ENCODE data around the gene CERS4.
"Not testable (repeated sequence)": the region's sequence is repeated elsewhere in the genome, so short reads cannot be mapped to it uniquely, and the experiment has no call there.

CERS4 gene

DNA sequence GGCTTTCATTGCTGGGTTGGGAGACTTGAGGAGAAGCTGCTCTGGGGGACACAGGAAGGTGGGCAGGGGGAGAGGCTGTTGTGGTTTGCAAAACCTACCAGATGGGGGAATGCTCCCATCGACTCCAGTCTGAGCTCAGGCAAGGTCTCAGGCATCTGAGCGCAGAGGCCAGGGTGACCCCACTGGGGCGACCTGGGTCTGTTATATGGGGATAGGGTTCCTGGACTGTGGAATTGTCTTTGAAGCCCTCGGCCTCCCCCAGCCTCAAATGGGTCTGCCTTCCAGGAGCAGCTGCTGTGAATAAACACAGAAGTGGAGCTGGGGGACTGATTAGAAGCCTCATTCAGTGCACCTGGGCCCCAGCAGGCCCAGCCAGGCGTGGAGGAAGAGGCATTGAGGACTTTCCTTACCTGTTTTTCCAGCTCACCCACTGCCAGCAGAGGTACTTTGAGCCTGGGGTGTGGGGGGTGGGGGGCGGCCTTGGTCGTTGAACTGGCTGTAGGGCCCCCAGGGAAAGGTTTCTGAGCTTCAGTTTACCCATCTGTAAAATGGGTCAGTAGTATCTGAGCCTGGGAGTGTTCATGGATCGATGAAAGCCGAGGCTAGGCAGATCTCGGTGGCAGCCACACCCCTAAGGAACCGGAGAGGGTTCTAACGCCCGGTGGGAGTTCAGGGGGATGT, 1.4 kb downstream of the CERS4 start:
- no peak for DNase-seq

DNA sequence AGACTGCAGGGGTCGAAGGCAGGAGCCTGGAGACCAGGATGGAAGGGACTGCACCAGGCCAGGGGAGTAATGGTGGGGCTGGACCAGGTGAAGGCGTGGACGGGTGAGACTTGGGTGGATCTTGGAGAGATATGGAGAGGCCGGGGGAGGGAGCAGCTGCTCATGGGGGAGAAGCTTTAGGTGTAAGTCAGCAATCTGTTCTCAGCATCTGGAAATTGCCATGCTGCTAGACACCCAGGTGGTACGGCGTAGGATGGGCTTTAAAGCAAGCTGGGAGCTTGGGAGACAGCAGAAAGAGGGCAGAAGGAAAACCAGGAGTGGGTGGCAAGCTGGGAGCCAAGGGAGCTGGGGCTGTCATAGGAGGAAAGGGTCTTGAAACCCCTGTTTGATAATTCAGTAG, 3.0 kb downstream of the CERS4 start:
- DNase-seq: no peak

DNA sequence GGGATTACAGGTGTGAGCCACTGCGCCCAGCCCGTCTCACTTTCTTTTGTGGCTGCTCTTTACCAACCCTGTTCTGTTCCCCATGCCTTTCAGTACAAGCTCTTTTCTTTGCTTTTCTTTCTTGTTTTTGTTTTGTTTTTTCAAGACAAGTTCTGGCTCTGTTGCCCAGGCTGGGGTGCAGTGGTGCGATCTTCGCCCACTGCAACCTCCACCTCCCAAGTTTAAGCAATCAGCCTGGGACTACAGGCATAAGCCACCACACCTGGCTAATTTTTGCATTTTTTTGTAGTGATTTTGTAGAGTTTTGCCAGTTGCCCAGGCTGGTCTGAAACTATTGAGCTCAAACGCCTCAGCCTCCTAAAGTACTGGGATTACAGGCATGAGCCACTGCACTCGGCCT, 3.7 kb downstream of the CERS4 start:
- no peak for DNase-seq

DNA sequence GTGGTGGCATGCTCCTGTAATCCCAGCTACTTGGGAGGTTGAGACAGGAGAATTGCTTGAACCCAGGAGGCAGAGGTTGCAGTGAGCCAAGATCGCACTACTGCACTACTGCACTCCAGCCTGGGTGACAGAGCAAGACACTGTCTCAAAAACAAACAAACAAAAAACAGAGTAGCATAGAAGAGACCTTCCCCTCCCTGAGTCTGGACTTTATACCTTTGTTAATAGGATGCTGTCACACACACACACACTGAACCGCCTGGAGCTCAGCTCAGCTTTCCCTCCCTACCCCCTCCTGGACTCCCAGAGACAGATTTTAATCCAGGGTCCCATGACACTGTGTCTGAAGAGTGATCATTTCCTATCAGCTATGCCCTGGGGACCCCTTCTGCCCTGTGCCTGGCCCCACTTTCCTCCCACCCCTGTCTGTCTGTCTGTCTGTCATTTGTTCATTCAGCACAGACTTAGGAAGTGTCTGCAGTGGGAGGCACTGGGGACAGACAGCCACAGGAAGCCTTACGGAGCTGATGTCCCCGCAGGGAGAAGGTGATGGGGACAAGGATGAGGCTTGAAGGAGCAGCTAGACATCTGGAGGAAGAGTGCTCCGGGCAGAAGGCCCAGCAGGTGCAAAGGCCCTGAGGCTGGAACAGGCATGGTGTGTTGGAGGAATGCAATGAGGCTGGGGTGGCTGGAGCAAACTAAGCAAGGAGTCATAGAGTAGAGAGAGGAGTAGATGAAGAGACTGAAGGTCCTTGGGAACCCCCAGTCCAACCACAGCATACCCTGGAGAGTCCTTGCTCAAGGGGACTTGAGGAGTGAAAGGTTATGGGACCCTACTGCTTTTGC, 4.9 kb downstream of the CERS4 start:
- no peak for DNase-seq

DNA sequence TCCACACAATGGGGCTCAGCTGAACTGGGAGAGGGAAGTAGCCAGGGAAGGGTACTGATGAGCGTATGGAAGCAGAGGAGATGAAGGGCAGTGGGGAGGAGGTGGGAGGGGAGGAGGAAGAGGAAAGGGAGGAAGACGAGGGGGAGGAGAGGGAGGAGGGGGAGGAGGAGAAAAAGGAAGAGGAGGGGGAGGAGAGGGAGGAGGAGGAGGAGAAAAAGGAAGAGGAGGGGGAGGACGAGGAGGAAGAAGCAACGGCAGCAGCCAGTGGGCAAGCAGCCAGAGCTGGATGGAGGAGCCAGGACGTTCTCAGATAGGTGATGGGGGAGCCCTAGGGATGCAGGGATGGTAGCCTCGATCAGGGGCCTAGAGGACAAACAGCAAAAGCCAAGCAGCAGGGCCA, 5.6 kb downstream of the CERS4 start:
- DNase-seq: no peak

DNA sequence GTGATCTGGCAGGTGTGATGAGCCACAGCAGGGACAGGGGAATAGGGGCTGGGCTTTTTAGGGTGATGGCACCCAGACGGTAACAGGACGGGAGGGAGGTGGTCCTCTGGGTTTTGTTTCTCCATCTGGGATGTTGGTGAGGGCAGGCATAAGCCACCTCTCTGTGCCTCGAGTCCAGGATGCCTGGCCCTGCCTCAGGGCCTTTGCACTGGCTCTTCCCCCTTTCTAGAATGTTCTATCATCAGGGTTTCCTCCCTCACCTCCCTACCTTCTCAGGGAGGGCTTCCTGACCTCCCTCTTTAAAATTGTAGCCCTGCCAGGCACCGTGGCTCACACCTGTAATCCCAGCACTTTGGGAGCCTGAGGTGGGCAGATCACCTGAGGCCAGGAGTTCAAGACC, 6.6 kb downstream of the CERS4 start:
- DNase-seq: no peak

DNA sequence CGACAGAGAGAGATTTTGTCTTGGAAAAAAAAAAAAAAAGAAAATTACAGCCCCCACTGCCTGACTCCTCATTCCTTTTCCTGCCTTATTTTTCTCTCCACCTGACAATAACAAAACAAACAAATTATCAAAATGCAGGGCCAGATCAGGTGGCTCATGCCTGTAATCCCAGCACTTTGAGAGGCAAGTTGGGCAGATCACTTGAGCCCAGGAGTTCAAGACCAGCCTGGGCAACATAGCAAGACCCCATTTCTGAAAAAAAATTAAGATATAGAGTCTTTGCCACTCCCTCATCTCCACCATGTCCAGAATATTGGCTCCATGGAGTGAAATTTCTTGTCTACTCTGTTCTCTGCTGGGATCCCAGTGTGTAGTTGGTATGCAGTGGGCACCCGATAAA, 7.2 kb downstream of the CERS4 start:
- no peak for DNase-seq

DNA sequence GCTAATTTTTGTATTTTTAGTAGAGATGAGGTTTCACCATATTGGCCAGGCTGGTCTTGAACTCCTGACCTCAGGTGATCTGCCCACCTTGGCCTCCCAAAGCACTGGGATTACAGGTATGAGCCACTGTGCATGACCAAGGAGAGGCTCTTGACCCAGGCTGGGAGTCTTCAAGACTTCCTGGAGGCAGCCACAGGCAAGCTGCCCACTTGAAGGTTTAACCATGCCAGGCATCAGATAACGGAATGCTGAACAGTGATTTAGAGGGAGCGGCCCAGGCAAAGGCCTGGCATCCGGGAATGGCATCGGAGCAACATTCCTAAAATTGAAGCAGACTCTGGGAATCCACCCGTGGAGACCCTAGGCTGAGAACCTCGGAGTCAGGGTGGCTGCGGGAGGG, 9.0 kb downstream of the CERS4 start:
- DNase-seq: not testable (repeated sequence)

DNA sequence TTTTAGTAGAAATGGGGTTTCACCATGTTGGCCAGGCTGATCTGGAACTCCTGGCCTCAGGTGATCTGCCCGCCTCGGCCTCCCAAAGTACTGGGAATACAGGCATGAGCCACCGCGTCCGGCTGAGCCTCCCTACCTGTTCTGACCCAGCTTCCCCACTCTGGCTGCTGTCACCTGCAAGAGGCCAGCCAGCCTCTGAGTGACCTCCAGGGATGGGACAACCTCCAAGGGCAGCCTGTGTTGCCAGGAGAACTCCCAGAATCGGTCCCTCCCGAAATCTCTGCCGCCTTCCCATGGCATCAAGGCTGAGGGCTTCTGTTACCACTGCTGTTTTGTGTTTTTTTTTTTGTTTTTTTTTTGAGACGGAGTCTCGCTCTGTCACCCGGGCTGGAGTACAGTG, 11.3 kb downstream of the CERS4 start:
- DNase-seq: no peak

DNA sequence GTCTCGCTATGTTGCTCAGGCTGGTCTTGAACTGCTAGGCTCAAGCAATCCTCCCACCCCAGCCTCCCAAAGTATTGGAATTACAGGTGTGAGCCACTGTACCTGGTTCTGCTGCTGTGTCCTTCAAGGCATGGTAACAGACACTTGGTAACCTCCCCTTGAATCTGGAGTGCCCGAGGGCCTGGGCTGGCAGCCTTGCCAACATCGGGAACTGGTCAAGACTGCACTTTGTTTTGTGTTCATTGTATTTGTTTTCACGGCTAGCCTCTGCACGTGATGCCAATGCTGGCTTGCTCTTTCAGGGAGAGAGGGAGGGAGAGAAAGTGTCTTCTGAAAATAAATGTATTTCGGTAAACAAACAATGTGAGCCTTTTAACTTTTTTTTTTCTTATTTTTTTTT, 12.0 kb downstream of the CERS4 start:
- no peak for DNase-seq

DNA sequence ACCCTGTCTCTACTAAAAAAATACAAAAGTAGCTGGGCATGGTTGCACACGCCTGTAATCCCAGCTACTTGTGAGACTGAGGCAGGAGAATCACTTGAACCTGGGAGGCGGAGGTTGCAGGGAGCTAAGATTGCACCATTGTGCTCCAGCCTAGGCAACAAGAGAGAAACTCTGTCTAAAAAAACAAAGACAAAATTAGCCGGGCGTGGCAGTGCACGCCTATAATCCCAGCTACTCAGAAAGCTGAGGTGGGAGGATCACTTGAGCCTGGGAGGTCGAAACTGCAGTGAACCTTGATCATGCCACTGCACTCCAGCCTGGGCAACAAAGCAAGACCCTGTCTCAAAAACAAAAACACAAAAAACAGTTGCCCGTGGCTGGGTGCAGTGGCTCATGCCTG, 14.3 kb downstream of the CERS4 start:
- not testable (repeated sequence) for DNase-seq

DNA sequence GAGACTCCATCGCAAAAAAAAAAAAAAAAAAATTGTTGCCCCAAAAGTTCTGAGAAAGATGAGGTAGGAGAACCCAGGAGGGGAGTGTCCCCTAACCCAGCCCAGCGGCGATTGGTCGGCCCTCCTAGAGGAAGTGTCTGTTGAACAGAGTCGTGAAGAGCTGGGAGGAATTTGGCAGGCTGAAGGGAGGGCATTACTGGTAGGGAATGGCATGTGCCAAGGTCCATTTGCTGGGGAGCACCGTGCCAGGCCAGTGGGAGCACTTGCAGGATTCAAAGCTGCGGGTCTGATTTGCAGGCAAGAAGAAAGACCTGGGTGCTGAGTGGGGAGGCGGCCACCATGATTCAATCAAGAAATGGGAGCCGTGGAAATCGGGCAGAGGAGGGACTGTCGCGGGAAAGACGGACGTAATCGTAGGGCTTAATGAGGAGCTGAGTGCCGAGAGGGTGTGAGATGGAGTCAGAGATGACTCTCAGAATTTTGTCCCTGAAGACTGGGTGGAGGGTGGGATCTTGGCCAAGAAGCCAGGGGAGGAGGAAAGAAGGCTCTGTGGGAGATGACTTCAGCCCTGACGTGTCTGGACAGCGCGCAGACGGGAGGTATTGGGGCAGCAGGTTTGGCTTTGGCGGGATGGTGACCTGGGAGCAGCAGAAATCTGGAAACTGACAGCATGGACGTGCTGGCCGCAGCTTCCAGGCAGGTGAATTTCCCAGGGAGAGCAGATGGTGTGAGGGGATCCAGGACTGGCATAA, 15.4 kb downstream of the CERS4 start:
- no peak for DNase-seq

DNA sequence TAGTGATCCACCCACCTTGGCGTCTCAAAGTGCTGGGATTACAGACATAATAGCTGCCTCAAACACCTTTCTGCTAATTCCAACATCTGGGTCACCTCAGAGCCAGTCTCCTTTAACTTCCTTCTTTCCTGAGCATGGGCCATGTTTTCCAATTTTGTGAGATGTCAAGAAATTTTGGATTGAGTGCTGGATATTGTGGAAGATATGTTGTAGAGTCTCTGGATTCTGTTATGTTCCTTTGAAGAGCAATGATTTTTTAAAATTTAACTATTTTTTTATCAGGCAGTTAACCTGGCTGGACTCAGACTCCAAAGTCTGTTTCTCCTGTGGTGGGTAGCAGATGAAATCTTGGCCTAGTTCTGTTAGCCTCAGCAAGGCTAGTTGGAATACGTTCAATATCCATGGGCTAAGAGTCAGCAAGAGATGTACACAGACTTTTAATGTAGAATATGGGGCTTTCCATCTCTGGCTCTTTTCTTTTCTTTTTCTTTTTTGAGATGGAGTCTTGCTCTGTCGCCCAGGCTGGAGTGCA, 22.0 kb downstream of the CERS4 start:
- DNase-seq: no peak

DNA sequence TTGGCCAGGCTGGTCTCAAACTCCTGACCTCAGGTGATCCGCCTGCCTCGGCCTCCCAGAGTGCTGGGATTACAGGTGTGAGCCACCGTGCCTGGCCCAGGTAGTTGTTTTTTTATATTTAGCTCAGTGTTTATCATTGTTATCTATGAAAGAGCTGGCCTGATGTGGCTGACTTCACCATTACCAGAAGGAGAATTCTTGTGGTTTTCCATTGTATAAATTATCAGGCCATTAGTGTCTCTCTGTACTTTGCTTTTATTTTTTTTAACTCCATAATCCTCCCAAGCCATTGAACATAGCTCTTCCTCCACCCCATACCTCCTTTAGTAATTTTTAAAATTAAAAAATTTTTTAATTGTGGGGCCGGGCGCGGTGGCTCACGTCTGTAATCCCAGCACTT, 24.2 kb downstream of the CERS4 start:
- no peak for DNase-seq

DNA sequence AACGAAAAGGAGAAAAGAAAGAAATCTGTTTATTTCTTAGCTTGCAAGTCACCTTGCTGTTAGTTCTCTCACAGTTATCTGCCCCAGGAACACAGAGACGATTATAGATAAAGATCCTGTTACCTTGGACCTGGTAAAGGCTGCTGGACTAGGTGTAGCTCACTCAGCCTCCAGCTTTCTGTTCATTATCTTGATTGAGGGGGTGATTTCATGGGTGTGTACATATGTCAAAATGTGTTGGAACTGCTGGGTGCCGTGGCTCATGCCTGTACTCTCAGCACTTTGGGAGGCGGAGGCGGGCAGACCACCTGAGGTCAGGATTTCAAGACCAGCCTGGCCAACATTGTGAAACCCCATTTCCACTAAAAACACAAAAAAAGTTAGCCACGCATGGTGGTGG, 27.9 kb downstream of the CERS4 start:
- DNase-seq: no peak

DNA sequence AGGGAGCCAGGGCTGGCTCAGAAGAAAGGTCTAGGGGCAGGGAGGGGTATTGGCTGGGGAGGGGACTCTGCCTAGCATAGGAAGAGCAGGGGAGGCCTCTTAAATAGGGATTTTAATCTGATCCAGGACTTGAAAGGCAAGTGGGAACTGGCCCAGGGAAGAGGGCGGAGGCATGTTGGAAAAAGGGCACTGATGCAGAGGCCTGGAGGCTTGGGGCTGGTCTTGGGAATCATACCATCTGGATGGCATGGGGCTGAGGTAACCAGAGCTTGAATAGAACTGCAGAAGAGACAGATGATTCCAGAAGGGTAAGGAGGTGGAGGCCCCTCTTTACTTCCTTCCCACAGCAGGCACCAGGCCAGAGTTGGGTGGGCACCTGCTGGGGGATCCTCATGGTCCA, 29.1 kb downstream of the CERS4 start:
- DNase-seq: no peak

DNA sequence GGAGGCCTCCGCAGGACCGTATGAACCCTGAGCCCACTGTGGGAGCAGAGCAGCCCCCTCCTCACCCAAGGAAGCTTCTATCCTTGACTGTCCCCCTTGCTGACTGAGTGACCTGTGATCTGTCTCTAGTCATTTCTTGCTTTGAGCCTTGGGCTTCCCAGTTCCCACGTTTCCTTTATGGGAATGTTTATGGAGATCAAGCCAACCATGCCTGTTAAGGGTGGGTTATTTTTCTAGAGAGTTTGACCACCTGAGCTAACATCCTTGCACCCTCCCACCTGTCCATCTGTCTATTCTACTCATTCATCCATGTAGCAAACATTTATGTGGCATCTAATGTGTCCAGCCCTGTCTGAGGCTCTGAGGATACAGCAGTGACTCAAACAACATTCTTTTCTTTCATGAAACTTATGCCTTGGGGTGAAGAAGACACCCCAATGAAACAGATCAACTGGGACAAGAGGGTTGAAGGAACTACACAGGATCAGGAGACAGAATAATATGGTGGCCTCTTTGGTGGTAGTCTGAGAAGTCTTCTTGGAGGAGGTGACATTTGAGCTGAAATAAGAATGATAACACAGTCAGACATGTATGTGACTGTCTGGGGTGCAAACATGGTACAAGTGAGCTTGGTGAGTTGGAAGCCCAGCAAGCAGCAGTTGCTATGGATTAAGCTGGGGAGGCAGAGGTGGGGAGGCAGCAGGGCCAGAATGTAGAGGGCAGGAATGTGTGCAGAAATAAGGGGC, 30.5 kb downstream of the CERS4 start:
- DNase-seq: no peak

DNA sequence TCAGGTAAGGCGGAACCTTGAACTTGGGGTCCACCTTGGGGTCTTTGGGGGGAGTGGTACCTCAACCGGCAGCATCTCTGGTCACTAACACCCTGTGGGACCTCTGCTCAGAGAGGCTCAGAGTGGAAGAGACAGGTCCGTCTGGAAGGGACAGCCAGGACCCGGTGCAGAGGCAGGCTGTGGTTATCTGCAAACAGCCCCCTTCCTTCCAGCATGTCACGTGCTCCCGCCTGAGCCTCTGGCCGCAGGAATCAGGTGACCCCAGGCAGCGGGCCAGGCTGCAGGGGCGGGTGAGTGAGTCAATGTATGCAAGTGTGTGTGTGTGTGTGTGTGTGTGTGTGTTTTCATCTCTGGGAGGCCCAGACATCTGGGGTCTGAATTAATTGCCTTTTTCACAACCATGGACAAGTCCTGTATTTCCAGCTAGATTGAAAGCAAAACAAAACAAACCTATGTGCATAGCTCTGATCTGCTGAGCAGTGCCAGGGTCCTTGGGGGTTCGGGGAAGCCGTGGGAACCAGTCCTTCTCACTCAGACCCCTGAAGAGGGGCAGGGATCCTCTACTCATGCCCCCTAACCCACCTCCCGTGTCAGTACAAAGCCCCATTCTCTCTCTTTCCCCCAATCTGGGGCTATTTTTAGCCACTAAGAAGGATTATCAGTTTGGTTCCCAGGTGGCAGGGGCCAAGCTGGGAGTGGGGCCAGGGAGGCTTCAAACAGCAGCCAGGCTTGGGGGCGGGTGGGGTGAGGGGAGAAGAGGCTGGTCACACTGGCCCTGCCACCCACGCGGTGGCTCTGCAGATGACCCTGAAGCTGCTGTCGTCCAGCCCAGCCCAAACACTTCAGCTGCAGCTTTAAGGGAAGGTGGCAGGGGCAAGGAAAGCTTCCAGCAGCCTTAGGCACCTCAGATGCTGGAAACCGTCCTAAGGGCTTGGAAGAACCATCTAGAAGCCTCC, 31.4 kb downstream of the CERS4 start:
- DNase-seq: no peak

DNA sequence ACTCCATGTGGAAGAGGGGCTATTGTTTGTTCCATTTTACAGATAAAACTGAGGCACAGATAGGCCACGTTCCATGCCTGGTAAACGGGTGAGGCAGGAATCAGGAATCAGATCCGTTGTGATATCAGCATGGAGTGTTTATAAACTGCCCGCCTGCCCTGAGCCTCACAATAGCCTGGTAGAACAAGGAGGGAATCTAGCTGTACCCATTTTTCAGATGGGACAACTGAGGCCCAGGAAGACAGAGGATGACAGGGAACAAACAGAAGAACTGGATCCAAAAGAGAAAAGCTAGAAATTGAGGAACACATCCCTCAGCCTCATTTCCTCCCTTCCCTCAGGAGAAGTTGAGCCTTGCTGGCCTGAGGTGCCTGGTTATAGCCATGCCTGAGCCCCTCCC, 32.5 kb downstream of the CERS4 start:
- DNase-seq: no peak

DNA sequence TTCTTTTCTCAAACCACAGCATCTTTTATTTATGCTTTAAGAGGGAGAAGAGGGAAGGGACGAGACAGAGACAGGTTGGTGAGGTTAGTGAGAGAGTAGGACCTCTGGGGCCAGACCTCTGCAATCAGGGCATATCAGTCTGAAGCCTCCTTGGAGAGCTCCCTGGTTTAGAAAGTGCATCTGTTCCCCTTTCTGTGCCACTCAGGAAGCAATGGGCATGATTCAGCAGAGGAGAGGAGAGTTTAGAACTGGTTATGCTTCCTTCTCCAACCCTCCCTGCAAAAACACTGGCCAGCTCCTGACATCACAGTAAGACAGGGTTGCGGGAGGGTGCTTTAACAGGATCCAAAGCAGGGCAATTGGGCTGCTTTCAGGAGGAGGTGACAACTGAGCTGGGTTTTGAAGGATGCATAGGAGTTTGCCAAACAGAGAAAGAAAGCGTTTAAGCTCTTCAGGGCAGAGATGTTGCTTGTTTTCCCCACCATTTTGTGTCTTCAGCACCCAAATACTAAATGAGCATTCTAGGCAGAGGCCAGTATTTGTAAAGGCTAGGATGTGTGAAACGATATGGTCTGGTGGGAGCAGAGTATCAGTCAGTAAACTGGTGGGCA, 33.1 kb downstream of the CERS4 start:
- DNase-seq: no peak

DNA sequence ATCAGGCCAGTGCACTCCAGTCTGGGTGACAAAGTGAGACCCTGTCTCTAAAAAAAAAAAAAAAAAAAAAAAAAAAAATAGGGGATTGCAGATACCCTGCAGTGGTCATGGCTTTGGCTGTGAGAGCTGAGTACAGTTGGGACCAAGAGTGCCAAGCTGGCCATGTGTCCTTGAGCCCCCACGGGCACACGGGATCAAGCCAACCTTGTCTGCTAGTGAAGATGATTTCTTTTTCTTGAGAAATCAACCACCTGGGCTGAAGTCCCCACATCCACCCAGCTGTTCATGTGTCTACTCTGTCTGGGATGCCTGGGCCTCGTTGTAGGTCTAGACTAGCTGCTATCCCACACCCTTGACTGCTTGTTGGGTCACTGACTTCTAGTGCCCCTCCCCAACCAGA, 34.0 kb downstream of the CERS4 start:
- no peak for DNase-seq

All from NCI-H748 treated with DMSO at 0.1 percent for 48 hours (cell line).